ENCODE measurements around the gene RAB1B.
A peak's percentile ranks its signal among the peaks of the same experiment; 100 is the strongest.
"Not testable (repeated sequence)": the region's sequence is repeated elsewhere in the genome, so short reads cannot be mapped to it uniquely, and the experiment has no call there.

Gene RAB1B

GRCh38 chr11:66268952-66269905 lies 790 bp downstream of the RAB1B start:
- TF ChIP-seq CTCF (conservative IDR thresholded peaks at IDR 0.05; ENCODE audit: control insufficient read depth, insufficient read depth, low read depth, low read length), result peak; percentile 30
- peak; percentile 34 for DNase-seq (ENCODE audit: low read depth)
- H3K4me3 ChIP-seq (ENCODE audit: control insufficient read depth, low read depth, low read length), result peak overlapping the region; percentile 97

GRCh38 chr11:66271816-66272215 lies 3.4 kb downstream of the RAB1B start:
- TF ChIP-seq CTCF (conservative IDR thresholded peaks at IDR 0.05; ENCODE audit: control insufficient read depth, insufficient read depth, low read depth, low read length), result no peak
- DNase-seq (ENCODE audit: low read depth), result no peak

GRCh38 chr11:66272596-66272995 lies 4.2 kb downstream of the RAB1B start:
- no peak overlapping the region for H3K4me3 ChIP-seq (ENCODE audit: control insufficient read depth, low read depth, low read length)
- no peak for DNase-seq (ENCODE audit: low read depth)
- no peak for TF ChIP-seq CTCF (conservative IDR thresholded peaks at IDR 0.05; ENCODE audit: control insufficient read depth, insufficient read depth, low read depth, low read length)

More at GRCh38 chr11:66271816-66272215, 3.4 kb downstream of the RAB1B start:
- no peak overlapping the region for H3K4me3 ChIP-seq (ENCODE audit: control insufficient read depth, low read depth, low read length)

- DNase-seq (ENCODE audit: low read depth), result no peak
- no peak for TF ChIP-seq CTCF (conservative IDR thresholded peaks at IDR 0.05; ENCODE audit: control insufficient read depth, insufficient read depth, low read depth, low read length)
- no peak overlapping the region for H3K4me3 ChIP-seq (ENCODE audit: control insufficient read depth, low read depth, low read length)
Measured at GRCh38 chr11:66274219-66274618, 5.8 kb downstream of the RAB1B start.

GRCh38 chr11:66275396-66275795 lies 7.0 kb downstream of the RAB1B start:
- DNase-seq (ENCODE audit: low read depth), result no peak
- H3K4me3 ChIP-seq (ENCODE audit: control insufficient read depth, low read depth, low read length), result no peak overlapping the region
- TF ChIP-seq CTCF (conservative IDR thresholded peaks at IDR 0.05; ENCODE audit: control insufficient read depth, insufficient read depth, low read depth, low read length), result no peak

- no peak for DNase-seq (ENCODE audit: low read depth)
- no peak for TF ChIP-seq CTCF (conservative IDR thresholded peaks at IDR 0.05; ENCODE audit: control insufficient read depth, insufficient read depth, low read depth, low read length)
- no peak overlapping the region for H3K4me3 ChIP-seq (ENCODE audit: control insufficient read depth, low read depth, low read length)
Measured at GRCh38 chr11:66275984-66276612, 7.7 kb downstream of the RAB1B start.

- H3K4me3 ChIP-seq (ENCODE audit: control insufficient read depth, low read depth, low read length); DNase-seq (ENCODE audit: low read depth): not testable (repeated sequence)
Measured at GRCh38 chr11:66276619-66277018, 8.2 kb downstream of the RAB1B start.

GRCh38 chr11:66277064-66277463 lies 8.6 kb downstream of the RAB1B start:
- H3K4me3 ChIP-seq (ENCODE audit: control insufficient read depth, low read depth, low read length); DNase-seq (ENCODE audit: low read depth): not testable (repeated sequence)

Data from fibroblast of mammary gland (primary cell).